Calu3 (cell line): ENCODE measurements around the gene DTNB. TPM values are rescaled to one million over a fixed set of nuclear protein-coding genes. Genes with fewer than 3 reads are reported as not detected.

Source experiments
- BruUV-seq: library from RNA; stranded (reverse); fragments of 400-500 nt; replicated peaks from 2 replicates; lab custom pipeline; 2021; lab: Mats Ljungman, UMichigan
- CTCF ChIA-PET: fragments of 300-600 bp; sonication (Branson Sonifier 250); formaldehyde crosslinking; loops from one replicate; lab custom pipeline; 2022; ENCODE audit warnings: antibody characterized with exemption; lab: Charles Lee
- DNase-seq: peaks from one replicate; pipeline ENCODE4 v3.0.0; 2022
- H3K27ac Mint-ChIP-seq: one replicate; pipeline ENCODE4 v1.8.0; 2022; ENCODE audit warnings: mixed read lengths; ENCODE audit not compliant: unreplicated experiment
- H3K27me3 Mint-ChIP-seq: one replicate; pipeline ENCODE4 v1.8.0; 2022; ENCODE audit warnings: mixed read lengths; ENCODE audit not compliant: unreplicated experiment
- H3K36me3 Mint-ChIP-seq: one replicate; pipeline ENCODE4 v1.8.0; 2022; ENCODE audit warnings: mild to moderate bottlenecking, moderate library complexity, mixed read lengths; ENCODE audit not compliant: insufficient read depth, unreplicated experiment
- H3K4me1 Mint-ChIP-seq: one replicate; pipeline ENCODE4 v1.8.0; 2022; ENCODE audit warnings: mild to moderate bottlenecking, low read depth, mixed read lengths; ENCODE audit not compliant: unreplicated experiment
- H3K4me3 Mint-ChIP-seq: one replicate; pipeline ENCODE4 v1.8.0; 2022; ENCODE audit warnings: mild to moderate bottlenecking, low read depth, moderate library complexity, mixed read lengths; ENCODE audit not compliant: unreplicated experiment
- H3K9me3 Mint-ChIP-seq: one replicate; pipeline ENCODE4 v1.8.0; 2022; ENCODE audit warnings: low read depth, mixed read lengths; ENCODE audit not compliant: unreplicated experiment
- intact Hi-C: fragments of 100-400 bp; cut with micrococcal nuclease; formaldehyde crosslinking; loops from one replicate; pipeline ENCODE4 v1.10.0; 2022; ENCODE audit not compliant: unreplicated experiment
- total RNA-seq: library from RNA; stranded (reverse); gene quantifications from 2 replicates; pipeline ENCODE4 v1.2.3, GENCODE V29; 2022
- TF ChIP-seq, protein P1 (sequence below): fragments of 200-600 bp; IDR thresholded peaks from one replicate; pipeline ENCODE4 v1.8.0; 2022; ENCODE audit warnings: antibody characterized with exemption; ENCODE audit not compliant: unreplicated experiment

DTNB gene
- total RNA-seq, 1 experiment from 2014 or later: 27.3 TPM

DNA sequence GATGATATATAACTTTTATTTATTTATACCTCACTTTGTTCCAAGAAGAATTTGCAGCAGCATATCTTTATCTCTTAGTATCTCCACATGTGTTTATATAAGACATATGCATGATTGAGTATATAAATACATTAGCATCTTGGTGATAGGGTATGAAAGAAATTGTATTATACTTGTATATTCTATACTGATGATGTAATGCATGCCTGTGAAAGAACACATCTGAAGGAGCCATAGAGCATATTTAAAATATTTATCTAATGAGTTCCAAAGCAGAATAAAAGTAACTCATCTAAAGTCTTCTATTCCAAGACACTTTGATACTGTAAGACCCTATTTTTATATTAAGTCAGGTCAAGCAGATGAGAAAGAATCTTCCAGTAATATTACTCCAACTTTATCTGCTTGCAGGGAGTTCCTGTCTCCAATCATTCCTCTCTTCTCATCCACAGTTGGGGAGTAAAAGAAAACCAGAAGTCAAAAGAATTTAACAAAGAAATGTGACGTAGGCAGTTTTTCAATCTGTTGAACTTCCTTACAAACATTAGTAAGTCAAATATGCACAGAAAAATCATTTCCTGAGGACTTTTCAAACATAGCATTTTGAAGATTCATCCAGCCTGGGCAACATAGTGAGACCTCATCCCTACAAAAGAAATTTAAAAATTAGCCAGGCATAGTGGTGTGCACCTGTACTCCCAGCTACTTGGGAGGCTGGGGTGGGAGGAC is 76.7 kb downstream of the DTNB start:
- H3K36me3 Mint-ChIP-seq: no peaks in the 10 kb centered on the region
- no peak overlapping the region for H3K4me3 Mint-ChIP-seq
- no peaks in the 10 kb centered on the region for H3K27me3 Mint-ChIP-seq
- H3K4me1 Mint-ChIP-seq: no peaks in the 10 kb centered on the region
- intact Hi-C loops: no loop called here
- no peak overlapping the region for H3K27ac Mint-ChIP-seq
- BruUV-seq: no TSS peak
- CTCF ChIA-PET: interaction anchor here (0.6 kb wide), 1 partner anchor 296 kb away, joined by 4 read pairs; no protein-coding TSS in a partner anchor
- no peak for DNase-seq
- H3K9me3 Mint-ChIP-seq: no peaks in the 10 kb centered on the region
- TF ChIP-seq, protein P1, sequence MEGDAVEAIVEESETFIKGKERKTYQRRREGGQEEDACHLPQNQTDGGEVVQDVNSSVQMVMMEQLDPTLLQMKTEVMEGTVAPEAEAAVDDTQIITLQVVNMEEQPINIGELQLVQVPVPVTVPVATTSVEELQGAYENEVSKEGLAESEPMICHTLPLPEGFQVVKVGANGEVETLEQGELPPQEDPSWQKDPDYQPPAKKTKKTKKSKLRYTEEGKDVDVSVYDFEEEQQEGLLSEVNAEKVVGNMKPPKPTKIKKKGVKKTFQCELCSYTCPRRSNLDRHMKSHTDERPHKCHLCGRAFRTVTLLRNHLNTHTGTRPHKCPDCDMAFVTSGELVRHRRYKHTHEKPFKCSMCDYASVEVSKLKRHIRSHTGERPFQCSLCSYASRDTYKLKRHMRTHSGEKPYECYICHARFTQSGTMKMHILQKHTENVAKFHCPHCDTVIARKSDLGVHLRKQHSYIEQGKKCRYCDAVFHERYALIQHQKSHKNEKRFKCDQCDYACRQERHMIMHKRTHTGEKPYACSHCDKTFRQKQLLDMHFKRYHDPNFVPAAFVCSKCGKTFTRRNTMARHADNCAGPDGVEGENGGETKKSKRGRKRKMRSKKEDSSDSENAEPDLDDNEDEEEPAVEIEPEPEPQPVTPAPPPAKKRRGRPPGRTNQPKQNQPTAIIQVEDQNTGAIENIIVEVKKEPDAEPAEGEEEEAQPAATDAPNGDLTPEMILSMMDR: no peak

DNA sequence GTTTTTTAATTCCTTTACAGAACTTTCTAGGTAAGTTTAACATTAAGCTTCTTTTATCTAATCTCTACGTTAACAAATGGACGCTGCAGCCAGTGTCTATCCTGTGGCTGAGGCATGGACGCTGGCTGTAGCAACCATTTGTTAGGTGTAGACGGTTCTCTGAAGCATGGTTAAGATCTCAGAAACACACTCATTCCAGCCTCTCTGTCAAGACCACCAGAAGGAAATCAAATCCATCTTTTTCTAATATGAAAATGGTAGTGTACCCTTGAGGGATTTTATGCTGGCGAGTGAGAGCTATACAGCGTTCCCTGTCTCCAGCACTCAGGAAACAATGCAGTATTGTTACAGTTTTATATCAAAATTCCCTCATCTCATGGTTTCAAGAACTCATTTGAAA is 78.0 kb downstream of the DTNB start:
- BruUV-seq: no TSS peak
- H3K27ac Mint-ChIP-seq: no peak overlapping the region
- CTCF ChIA-PET: no interaction called here
- no peaks in the 10 kb centered on the region for H3K9me3 Mint-ChIP-seq
- no peaks in the 10 kb centered on the region for H3K27me3 Mint-ChIP-seq
- no peaks in the 10 kb centered on the region for H3K36me3 Mint-ChIP-seq
- TF ChIP-seq, protein P1: no peak
- H3K4me1 Mint-ChIP-seq: no peaks in the 10 kb centered on the region
- H3K4me3 Mint-ChIP-seq: no peak overlapping the region
- DNase-seq: no peak
- intact Hi-C loops: no loop called here

DNA sequence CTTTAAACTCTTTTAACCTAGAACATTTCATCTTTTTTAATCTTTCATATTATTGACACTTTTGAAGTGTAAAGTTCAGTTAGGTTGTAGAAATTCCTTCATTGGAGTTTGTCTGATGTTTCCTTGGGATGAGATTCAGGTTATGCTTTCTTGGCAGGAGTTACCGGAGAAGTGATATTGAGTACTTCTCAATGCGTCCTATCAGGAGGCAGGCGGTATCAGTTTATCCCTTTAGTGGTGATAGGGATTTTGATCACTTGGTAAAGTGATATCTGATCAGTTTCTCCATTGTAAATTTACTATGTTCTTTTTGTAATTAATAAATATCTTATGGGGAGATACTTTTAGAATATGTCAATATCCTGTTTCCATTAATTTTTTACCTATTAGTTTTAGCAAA is 78.4 kb downstream of the DTNB start:
- no peaks in the 10 kb centered on the region for H3K36me3 Mint-ChIP-seq
- DNase-seq: no peak
- TF ChIP-seq, protein P1: no peak
- intact Hi-C loops: no loop called here
- no peaks in the 10 kb centered on the region for H3K4me1 Mint-ChIP-seq
- H3K4me3 Mint-ChIP-seq: no peak overlapping the region
- H3K27me3 Mint-ChIP-seq: no peaks in the 10 kb centered on the region
- no TSS peak for BruUV-seq
- CTCF ChIA-PET: no interaction called here
- H3K9me3 Mint-ChIP-seq: no peaks in the 10 kb centered on the region
- H3K27ac Mint-ChIP-seq: no peak overlapping the region

DNA sequence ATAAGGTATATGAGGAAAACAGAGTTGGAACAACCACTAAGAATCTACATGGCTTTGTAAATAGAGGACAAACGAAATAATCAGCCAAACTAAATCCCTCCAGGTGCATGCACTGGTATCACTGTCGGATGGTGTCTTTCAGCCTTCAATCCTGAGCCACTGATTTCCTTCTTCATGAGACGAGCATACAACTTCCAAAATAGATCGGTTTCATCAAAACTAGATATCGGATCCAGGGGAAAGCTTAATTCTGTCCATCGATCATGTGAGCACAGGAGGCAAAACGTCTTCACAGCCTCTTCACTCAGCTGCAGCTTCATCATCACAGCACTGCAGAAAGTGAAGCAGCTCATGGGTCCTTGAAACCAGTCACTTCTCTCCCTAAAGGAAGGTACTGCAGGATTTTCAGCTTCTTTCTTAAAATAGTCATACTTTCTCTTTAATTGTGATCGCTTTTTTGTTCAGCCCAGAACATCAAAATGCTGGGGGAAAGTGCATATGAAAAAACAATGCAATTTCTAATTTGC is 80.5 kb downstream of the DTNB start:
- Mint-ChIP-seq H3K9me3 (no peaks in the 10 kb centered on the region), H3K4me1 (no peaks in the 10 kb centered on the region), H3K27ac (no peak overlapping the region), H3K27me3 (no peaks in the 10 kb centered on the region), H3K4me3 (no peak overlapping the region), H3K36me3 (no peaks in the 10 kb centered on the region)
- intact Hi-C loops: no loop called here
- CTCF ChIA-PET: interaction anchor here (0.6 kb wide), 1 partner anchor 246 kb away, joined by 6 read pairs; no protein-coding TSS in a partner anchor
- TF ChIP-seq, protein P1: no peak
- no peak for DNase-seq
- no TSS peak for BruUV-seq
